ENCODE measurements around the gene LMF1. TPM values are rescaled to one million over a fixed set of nuclear protein-coding genes. Genes with fewer than 3 reads are reported as not detected.

LMF1 gene
- total and polyA plus RNA-seq, 3 donors from 2014 or later: 12.5 to 83.4 (median 66.6) TPM

DNA sequence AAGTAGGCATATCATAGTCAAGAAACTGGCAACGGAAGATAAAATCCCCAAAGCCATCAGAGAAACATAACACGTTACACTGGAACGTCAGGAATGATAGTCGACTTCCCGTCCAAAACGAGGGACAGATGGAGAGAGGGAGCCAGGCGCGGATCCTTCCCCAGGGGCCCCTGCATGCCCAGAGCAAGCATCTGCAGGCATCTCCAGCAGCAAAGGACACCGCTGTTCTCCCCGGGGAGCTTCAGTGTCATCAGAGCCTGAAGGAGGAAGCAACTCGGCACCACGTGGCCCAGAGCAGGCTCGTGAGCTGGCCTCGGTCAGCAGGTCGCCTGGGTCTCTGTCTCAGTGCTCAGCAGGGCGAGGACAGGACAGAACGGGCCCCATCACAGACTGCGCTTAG lies 50.1 kb downstream of the LMF1 start:
- H3K9me3 ChIP-seq: no peaks in the 10 kb centered on the region
- H3K4me1 ChIP-seq: no peaks in the 10 kb centered on the region
- no peaks in the 10 kb centered on the region for H3K36me3 ChIP-seq (ENCODE audit: low read depth, missing control alignments)
- no peak overlapping the region for H3K4me3 ChIP-seq
- no peak overlapping the region for H3K27ac ChIP-seq
- intact Hi-C loops (cut with DNase I; ENCODE audit: low total_unique reads): no loop called here
- H3K27me3 ChIP-seq: no peaks in the 10 kb centered on the region
- 83 to 91% methylated on average over 17 to 18 of the region's 18 CpGs for WGBS, 2 donors
- no peak for TF ChIP-seq POLR2A (IDR thresholded peaks at IDR 0.05)
- TF ChIP-seq, protein P1, sequence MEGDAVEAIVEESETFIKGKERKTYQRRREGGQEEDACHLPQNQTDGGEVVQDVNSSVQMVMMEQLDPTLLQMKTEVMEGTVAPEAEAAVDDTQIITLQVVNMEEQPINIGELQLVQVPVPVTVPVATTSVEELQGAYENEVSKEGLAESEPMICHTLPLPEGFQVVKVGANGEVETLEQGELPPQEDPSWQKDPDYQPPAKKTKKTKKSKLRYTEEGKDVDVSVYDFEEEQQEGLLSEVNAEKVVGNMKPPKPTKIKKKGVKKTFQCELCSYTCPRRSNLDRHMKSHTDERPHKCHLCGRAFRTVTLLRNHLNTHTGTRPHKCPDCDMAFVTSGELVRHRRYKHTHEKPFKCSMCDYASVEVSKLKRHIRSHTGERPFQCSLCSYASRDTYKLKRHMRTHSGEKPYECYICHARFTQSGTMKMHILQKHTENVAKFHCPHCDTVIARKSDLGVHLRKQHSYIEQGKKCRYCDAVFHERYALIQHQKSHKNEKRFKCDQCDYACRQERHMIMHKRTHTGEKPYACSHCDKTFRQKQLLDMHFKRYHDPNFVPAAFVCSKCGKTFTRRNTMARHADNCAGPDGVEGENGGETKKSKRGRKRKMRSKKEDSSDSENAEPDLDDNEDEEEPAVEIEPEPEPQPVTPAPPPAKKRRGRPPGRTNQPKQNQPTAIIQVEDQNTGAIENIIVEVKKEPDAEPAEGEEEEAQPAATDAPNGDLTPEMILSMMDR (IDR thresholded peaks at IDR 0.05): no peak
- DNase-seq: no peak

DNA sequence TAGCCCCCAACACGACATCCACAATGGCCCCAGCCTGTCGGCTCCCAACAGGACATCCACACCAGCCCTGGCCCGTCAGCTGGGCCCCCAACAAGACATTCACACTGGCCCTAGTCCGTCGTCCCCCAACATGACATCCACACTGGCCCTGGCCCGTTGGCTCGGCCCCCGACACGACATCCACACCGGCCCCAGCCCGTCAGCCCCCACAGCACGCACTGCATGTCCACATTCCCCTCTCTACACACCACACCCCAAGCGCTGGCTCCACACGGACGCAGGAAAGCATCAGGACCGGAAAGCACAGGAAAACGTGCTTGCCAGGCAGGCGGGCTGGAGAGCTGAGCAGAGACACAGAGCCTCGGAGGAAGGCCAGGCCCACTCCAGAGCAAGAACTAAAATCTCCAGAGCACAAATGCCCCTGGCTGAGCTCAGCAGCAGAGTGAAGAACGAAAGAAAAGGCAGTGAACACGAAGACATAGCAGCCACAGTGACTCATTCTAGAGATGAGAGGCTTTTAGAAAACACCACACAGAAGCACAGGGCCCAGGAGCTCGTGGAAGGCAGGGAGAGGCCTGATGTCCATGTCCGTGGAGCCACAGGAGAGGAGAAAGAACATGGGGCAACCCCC lies 50.6 kb downstream of the LMF1 start:
- Histone ChIP-seq H3K36me3 (ENCODE audit: low read depth, missing control alignments) (no peaks in the 10 kb centered on the region), H3K4me1 (no peaks in the 10 kb centered on the region), H3K27me3 (no peaks in the 10 kb centered on the region), H3K4me3 (no peak overlapping the region), H3K9me3 (no peaks in the 10 kb centered on the region), H3K27ac (no peak overlapping the region)
- intact Hi-C loops (cut with DNase I; ENCODE audit: low total_unique reads): no loop called here
- no peak for DNase-seq
- WGBS, 2 donors: 75 to 81% methylated on average over 23 of the region's 23 CpGs
- TF ChIP-seq, protein P1 (IDR thresholded peaks at IDR 0.05): no peak
- no peak for TF ChIP-seq POLR2A (IDR thresholded peaks at IDR 0.05)

DNA sequence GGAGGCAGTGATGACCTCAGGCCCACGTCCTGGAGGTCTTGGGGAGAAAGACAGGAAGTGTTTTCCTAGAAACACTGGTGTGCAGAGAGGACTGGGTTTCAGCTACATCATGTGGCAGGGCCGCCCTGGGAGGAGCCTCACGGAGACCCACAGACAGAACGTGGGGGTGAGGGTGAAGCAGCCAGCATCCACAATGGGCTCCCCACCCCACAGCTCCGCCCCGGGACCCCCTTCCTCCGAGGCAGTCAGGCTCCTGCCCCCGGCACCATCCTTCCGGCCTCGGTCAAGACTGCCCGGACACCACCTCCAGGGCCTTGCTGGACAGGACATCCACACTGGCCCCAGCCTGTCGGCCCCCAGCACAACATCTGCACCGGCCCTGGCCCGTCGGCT lies 51.1 kb downstream of the LMF1 start:
- H3K27me3 ChIP-seq: no peaks in the 10 kb centered on the region
- H3K36me3 ChIP-seq (ENCODE audit: low read depth, missing control alignments): no peaks in the 10 kb centered on the region
- TF ChIP-seq POLR2A (IDR thresholded peaks at IDR 0.05): no peak
- TF ChIP-seq, protein P1 (IDR thresholded peaks at IDR 0.05): no peak
- H3K4me3 ChIP-seq: no peak overlapping the region
- intact Hi-C loops (cut with DNase I; ENCODE audit: low total_unique reads): no loop called here
- H3K9me3 ChIP-seq: no peaks in the 10 kb centered on the region
- H3K27ac ChIP-seq: no peak overlapping the region
- 95 to 97% methylated on average over 4 to 15 of the region's 15 CpGs for WGBS, 2 donors
- DNase-seq: no peak
- no peaks in the 10 kb centered on the region for H3K4me1 ChIP-seq

DNA sequence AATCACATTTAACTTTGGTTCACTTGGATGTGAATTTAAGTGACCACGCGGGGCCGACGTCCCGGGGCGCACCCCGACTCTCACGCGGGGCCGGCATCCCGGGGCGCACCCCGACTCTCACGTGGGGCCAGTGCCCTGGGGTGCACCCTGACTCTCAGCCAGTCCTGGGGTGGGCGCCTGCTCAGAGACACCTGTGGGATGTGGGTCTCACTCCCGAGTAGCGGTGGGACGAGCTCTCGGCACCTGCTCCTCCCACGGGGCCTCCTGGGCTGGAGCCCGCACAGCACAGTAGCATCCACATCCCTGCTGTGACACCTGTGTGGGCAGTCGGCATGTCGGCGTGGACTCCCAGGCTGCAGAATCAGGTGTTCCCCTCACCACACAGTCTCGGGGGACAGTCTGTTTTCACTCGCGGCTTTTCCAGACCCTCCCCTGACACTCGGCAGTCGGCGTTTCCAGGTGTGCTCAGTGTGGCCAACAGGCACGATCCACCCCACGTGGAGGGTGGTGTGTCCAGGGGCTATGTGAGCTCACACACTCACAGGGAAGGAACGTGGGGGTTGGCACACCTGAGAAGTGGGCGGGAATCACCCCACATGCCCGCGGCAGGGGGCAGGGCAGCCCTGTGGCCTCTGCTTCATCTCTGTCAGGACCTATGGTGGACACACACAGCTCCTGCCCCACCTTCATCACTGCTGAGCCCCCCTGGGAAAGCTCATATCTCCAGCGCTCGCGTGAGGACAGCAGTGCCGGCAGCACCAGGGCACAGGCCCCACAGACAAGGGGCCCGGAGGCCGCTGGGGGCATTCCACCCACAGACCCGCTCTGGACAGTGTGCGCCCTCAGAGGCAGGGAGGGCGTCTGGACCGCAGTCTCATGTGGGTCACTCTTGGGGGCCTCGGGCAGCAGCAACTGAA lies 51.8 kb downstream of the LMF1 start:
- Histone ChIP-seq H3K36me3 (ENCODE audit: low read depth, missing control alignments) (no peaks in the 10 kb centered on the region), H3K27me3 (no peaks in the 10 kb centered on the region), H3K27ac (no peak overlapping the region), H3K4me3 (no peak overlapping the region), H3K9me3 (no peaks in the 10 kb centered on the region), H3K4me1 (no peaks in the 10 kb centered on the region)
- 93 to 97% methylated on average over 19 to 47 of the region's 47 CpGs for whole genome bisulfite sequencing, 2 donors
- TF ChIP-seq, protein P1 (IDR thresholded peaks at IDR 0.05): no peak
- no peak for TF ChIP-seq POLR2A (IDR thresholded peaks at IDR 0.05)
- intact Hi-C loops (cut with DNase I; ENCODE audit: low total_unique reads): no loop called here
- no peak for DNase-seq
